GM23248 (cell line): Measurements from ENCODE around the gene OSCAR.

Experiments
- EZH2 ChIP-seq: fragments of 200-600 bp; sonication (generic); IDR thresholded peaks from 2 replicates; pipeline ENCODE4 v1.6.1; 2018; ENCODE audit warnings: antibody characterized with exemption, mild to moderate bottlenecking; ENCODE audit not compliant: insufficient read depth, poor library complexity, severe bottlenecking
- EZH2phosphoT487 ChIP-seq: fragments of 200-600 bp; sonication (generic); IDR thresholded peaks from 2 replicates; pipeline ENCODE4 v1.6.1; 2018; ENCODE audit warnings: antibody characterized with exemption, moderate library complexity, mild to moderate bottlenecking, low read depth; ENCODE audit not compliant: insufficient read depth

- no peak for TF ChIP-seq EZH2
- TF ChIP-seq EZH2phosphoT487, result no peak
These were observed 35.7 kb upstream of the OSCAR start for GRCh38 chr19:54136086-54136863.
